Lower lobe of right lung (tissue), 2 donors: ENCODE results near the gene SHANK1. TPM values are rescaled to one million over a fixed set of nuclear protein-coding genes. Genes with fewer than 3 reads are reported as not detected.

Experiments
- ATAC-seq, 2 donors: fragments of 200-7000 bp; cut with Tn5 transposase; one replicate each; pipeline ENCODE4 v1.9.1; 2020 to 2022; ENCODE audit warnings: mild to moderate bottlenecking in 2 of 2, moderate library complexity in 2 of 2
- DNase-seq: peaks from one replicate; pipeline ENCODE4 v3.0.0-alpha.2; 2020
- H3K27ac ChIP-seq: fragments of 200-600 bp; one replicate; pipeline ENCODE4 v1.8.0; 2022
- H3K27me3 ChIP-seq: fragments of 200-600 bp; one replicate; pipeline ENCODE4 v1.8.0; 2022; ENCODE audit warnings: low read depth
- H3K36me3 ChIP-seq: fragments of 200-600 bp; one replicate; pipeline ENCODE4 v1.8.0; 2022; ENCODE audit warnings: mild to moderate bottlenecking
- H3K4me1 ChIP-seq: fragments of 200-600 bp; one replicate; pipeline ENCODE4 v1.8.0; 2022
- H3K4me3 ChIP-seq: fragments of 200-600 bp; one replicate; pipeline ENCODE4 v1.8.0; 2022; ENCODE audit warnings: mild to moderate bottlenecking
- H3K9me3 ChIP-seq: fragments of 200-600 bp; one replicate; pipeline ENCODE4 v1.8.0; 2022
- intact Hi-C: fragments of 100-400 bp; cut with DNase I; formaldehyde crosslinking; loops from one replicate; pipeline ENCODE4 v1.11.0; 2022
- total RNA-seq: library from RNA; stranded (reverse); fragmentation: NEBNext Ultra II Directional; extraction: Animal tissue kit (Norgen Biotek cat#: 25700); gene quantifications from one replicate; pipeline ENCODE4 v1.2.1, GENCODE V29; 2021
- TF ChIP-seq, protein P1 (sequence below): fragments of 200-600 bp; IDR thresholded peaks from one replicate; pipeline ENCODE4 v1.8.0; 2022; ENCODE audit warnings: antibody characterized with exemption, mild to moderate bottlenecking
- donor health status: DM: no; HTN: yes; CAD: no; lungs with severe emphysema.

The SHANK1 gene
- total RNA-seq, 1 donor from 2014 or later, result 0.71 TPM

GRCh38 chr19:50668879-50669278 is 50.7 kb downstream of the SHANK1 start:
- TF ChIP-seq, protein P1, sequence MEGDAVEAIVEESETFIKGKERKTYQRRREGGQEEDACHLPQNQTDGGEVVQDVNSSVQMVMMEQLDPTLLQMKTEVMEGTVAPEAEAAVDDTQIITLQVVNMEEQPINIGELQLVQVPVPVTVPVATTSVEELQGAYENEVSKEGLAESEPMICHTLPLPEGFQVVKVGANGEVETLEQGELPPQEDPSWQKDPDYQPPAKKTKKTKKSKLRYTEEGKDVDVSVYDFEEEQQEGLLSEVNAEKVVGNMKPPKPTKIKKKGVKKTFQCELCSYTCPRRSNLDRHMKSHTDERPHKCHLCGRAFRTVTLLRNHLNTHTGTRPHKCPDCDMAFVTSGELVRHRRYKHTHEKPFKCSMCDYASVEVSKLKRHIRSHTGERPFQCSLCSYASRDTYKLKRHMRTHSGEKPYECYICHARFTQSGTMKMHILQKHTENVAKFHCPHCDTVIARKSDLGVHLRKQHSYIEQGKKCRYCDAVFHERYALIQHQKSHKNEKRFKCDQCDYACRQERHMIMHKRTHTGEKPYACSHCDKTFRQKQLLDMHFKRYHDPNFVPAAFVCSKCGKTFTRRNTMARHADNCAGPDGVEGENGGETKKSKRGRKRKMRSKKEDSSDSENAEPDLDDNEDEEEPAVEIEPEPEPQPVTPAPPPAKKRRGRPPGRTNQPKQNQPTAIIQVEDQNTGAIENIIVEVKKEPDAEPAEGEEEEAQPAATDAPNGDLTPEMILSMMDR, result no peak
- Histone ChIP-seq H3K4me3 (no peak overlapping the region), H3K36me3 (no peaks in the 10 kb centered on the region), H3K9me3 (no peaks in the 10 kb centered on the region), H3K27me3 (peaks cover 75% of the 10 kb centered on the region), H3K4me1 (no peaks in the 10 kb centered on the region), H3K27ac (no peak overlapping the region)
- DNase-seq (no peak), ATAC-seq (no peak)
- intact Hi-C loops, result no loop called here

- DNase-seq, result no peak
- H3K4me1 ChIP-seq, result no peaks in the 10 kb centered on the region
- H3K36me3 ChIP-seq, result no peaks in the 10 kb centered on the region
- no peak overlapping the region for H3K27ac ChIP-seq
- no peak for ATAC-seq
- intact Hi-C loops, result no loop called here
- TF ChIP-seq, protein P1, result no peak
- no peaks in the 10 kb centered on the region for H3K9me3 ChIP-seq
- H3K4me3 ChIP-seq, result no peak overlapping the region
- H3K27me3 ChIP-seq, result peaks cover 73% of the 10 kb centered on the region
These were observed 51.2 kb downstream of the SHANK1 start for GRCh38 chr19:50668416-50668815.

- DNase-seq (no peak), ATAC-seq (no peak)
- TF ChIP-seq, protein P1, result no peak
- Histone ChIP-seq H3K4me3 (no peak overlapping the region), H3K4me1 (no peaks in the 10 kb centered on the region), H3K36me3 (no peaks in the 10 kb centered on the region), H3K27me3 (peaks cover 67% of the 10 kb centered on the region), H3K9me3 (no peaks in the 10 kb centered on the region), H3K27ac (no peak overlapping the region)
- intact Hi-C loops, result no loop called here
These were observed 51.8 kb downstream of the SHANK1 start for GRCh38 chr19:50667759-50668231.

DNA sequence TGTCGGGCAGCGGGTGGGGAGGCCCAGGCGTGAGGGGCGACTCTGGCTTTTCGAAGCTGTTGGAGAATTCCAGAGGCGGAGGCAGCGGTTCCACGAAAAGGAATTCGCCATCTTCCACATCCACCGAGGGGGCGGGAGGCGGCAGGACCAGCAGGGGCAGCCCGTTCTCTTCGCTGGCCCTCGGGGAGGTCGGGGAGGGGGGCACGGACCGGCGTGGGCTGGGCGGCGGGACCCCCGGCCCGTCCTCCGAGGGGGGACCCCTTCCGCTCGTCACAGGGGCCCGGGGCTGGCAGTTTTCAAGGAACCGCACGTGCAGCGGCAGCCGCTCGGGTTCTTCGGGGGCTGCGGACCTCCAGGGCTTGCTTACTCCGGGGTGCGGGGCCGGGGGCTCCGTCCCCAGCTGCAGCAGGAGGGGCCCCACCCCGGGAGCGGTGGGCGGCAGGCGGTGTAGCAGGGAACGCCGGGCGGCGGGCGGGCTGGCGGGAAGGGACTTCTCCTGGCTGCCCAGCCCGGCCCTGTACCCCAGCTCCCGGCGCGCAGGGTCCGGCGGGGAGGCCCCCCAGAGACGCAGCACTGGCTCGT is 52.3 kb downstream of the SHANK1 start:
- no peaks in the 10 kb centered on the region for H3K36me3 ChIP-seq
- ATAC-seq (no peak), DNase-seq (no peak)
- H3K27ac ChIP-seq, result no peak overlapping the region
- intact Hi-C loops, result no loop called here
- H3K27me3 ChIP-seq, result peaks cover 63% of the 10 kb centered on the region
- H3K4me3 ChIP-seq, result no peak overlapping the region
- H3K4me1 ChIP-seq, result no peaks in the 10 kb centered on the region
- TF ChIP-seq, protein P1, result no peak
- no peaks in the 10 kb centered on the region for H3K9me3 ChIP-seq

GRCh38 chr19:50666346-50667176 is 53.0 kb downstream of the SHANK1 start:
- H3K27ac ChIP-seq, result no peak overlapping the region
- no peaks in the 10 kb centered on the region for H3K9me3 ChIP-seq
- intact Hi-C loops, result no loop called here
- H3K36me3 ChIP-seq, result no peaks in the 10 kb centered on the region
- no peak overlapping the region for H3K4me3 ChIP-seq
- peaks cover 62% of the 10 kb centered on the region for H3K27me3 ChIP-seq
- TF ChIP-seq, protein P1, result no peak
- ATAC-seq, result peak in 1 of 2 donors; percentile 6
- H3K4me1 ChIP-seq, result no peaks in the 10 kb centered on the region
- DNase-seq, result no peak
